Activated CD8-positive, alpha-beta T cell treated with anti-CD3 and anti-CD28 coated beads for 36 hours (primary cell): ENCODE data around the gene POLD2. TPM values are rescaled to one million over a fixed set of nuclear protein-coding genes. Genes with fewer than 3 reads are reported as not detected.

ENCODE experiments used
- ATAC-seq: fragments of 200-7000 bp; cut with Tn5 transposase; one replicate; pipeline ENCODE4 v1.10.0; 2021; ENCODE audit warnings: mild to moderate bottlenecking, moderate library complexity
- CTCF ChIA-PET: fragments of 350-600 bp; sonication (Branson Sonifier 250); formaldehyde crosslinking; loops from one replicate; lab custom pipeline; 2021; ENCODE audit warnings: antibody characterized with exemption; lab: Charles Lee
- POLR2A ChIA-PET: fragments of 350-600 bp; sonication (Branson Sonifier 250); formaldehyde crosslinking; loops from one replicate; lab custom pipeline; 2021; ENCODE audit warnings: antibody characterized with exemption; lab: Charles Lee
- DNase-seq: peaks from one replicate; pipeline ENCODE4 v3.0.0-alpha.2; 2020
- H3K27ac Mint-ChIP-seq: one replicate; pipeline ENCODE4 v1.8.0; 2021; ENCODE audit warnings: mild to moderate bottlenecking, mixed read lengths
- H3K27me3 Mint-ChIP-seq: one replicate; pipeline ENCODE4 v1.8.0; 2021; ENCODE audit warnings: mixed read lengths
- H3K36me3 Mint-ChIP-seq: one replicate; pipeline ENCODE4 v1.8.0; 2021; ENCODE audit warnings: low read depth, mixed read lengths
- H3K4me1 Mint-ChIP-seq: one replicate; pipeline ENCODE4 v1.8.0; 2021; ENCODE audit warnings: low read depth, mixed read lengths
- H3K4me3 Mint-ChIP-seq: one replicate; pipeline ENCODE4 v1.8.0; 2021; ENCODE audit warnings: mild to moderate bottlenecking, moderate library complexity, mixed read lengths
- H3K9me3 Mint-ChIP-seq: one replicate; pipeline ENCODE4 v1.8.0; 2021; ENCODE audit warnings: mixed read lengths
- intact Hi-C: fragments of 100-400 bp; cut with micrococcal nuclease; formaldehyde crosslinking; loops from one replicate; pipeline ENCODE4 v1.10.0; 2022
- total RNA-seq, 2 experiments: library from RNA; stranded (reverse); gene quantifications; one replicate each; pipeline ENCODE4 v1.2.3, GENCODE V29; 2021
- TF ChIP-seq, protein P1 (sequence below): fragments of 200-600 bp; IDR thresholded peaks from one replicate; pipeline ENCODE4 v1.8.0; 2022; ENCODE audit warnings: antibody characterized with exemption, mild to moderate bottlenecking

The POLD2 gene
- total RNA-seq, 2 experiments from 2014 or later, result 243 to 251 TPM

DNA sequence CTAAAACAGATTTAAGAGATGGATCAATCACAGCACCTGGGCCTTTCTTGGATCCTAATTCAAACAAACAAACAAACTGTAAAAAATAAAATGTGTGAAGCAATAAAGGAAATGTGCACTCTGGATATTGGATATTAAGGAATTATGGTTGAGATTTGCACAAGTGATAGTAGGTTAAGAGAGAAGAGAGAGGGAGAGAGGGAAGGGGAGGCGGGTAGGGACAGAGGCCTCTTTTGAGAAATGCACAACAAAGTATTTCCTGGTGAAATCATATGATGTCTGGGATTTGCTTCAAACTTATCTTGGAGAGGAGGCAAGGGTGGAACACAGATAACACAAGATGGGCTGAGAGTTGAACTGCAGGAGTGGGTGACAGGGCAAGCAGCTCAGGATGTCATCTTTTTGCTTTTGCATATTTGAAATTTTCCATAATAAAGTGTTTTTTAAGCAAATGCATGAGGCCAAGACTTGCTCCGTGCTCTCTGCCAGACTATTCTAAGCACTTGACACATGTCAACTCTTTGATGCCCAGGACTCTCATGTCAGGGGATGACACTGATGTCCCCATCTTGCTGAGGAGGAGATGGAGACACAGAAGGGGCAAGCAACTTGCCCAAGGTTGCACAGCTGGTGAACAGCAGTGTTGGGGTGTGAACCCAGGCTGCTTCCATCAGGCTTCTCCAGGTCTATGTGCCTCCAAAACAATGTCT lies 28.3 kb downstream of the POLD2 start:
- POLR2A ChIA-PET, result interaction anchor here (1.6 kb wide), 1 partner anchor 14 kb away, joined by 4 read pairs; no protein-coding TSS in a partner anchor
- Mint-ChIP-seq H3K36me3 (no peaks in the 10 kb centered on the region), H3K4me1 (peaks cover 25% of the 10 kb centered on the region), H3K27ac (no peak overlapping the region), H3K9me3 (no peaks in the 10 kb centered on the region), H3K27me3 (no peaks in the 10 kb centered on the region), H3K4me3 (no peak overlapping the region)
- DNase-seq (no peak), ATAC-seq (no peak)
- TF ChIP-seq, protein P1, sequence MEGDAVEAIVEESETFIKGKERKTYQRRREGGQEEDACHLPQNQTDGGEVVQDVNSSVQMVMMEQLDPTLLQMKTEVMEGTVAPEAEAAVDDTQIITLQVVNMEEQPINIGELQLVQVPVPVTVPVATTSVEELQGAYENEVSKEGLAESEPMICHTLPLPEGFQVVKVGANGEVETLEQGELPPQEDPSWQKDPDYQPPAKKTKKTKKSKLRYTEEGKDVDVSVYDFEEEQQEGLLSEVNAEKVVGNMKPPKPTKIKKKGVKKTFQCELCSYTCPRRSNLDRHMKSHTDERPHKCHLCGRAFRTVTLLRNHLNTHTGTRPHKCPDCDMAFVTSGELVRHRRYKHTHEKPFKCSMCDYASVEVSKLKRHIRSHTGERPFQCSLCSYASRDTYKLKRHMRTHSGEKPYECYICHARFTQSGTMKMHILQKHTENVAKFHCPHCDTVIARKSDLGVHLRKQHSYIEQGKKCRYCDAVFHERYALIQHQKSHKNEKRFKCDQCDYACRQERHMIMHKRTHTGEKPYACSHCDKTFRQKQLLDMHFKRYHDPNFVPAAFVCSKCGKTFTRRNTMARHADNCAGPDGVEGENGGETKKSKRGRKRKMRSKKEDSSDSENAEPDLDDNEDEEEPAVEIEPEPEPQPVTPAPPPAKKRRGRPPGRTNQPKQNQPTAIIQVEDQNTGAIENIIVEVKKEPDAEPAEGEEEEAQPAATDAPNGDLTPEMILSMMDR, result no peak
- CTCF ChIA-PET, result no interaction called here
- intact Hi-C loops, result no loop called here

DNA sequence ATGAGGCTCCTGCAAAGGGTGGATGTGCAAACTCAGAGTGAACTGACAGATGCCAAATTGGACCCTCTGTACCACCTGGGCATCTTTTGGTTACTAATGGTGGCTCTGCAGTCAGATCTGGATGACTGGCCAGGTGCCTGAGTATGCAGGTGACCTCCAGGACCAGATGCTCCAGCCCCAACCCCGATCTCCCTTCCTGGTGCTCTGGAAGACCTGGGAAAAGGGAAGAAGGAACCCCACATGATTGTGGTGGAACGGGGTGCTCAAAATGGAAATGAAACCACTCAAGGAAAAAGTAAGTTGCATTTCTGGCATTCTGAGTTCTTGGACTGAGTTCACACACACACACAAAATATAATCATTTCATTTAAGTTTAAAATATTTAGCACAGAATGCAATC lies 29.0 kb downstream of the POLD2 start:
- Mint-ChIP-seq H3K4me3 (no peak overlapping the region), H3K36me3 (no peaks in the 10 kb centered on the region), H3K27ac (no peak overlapping the region), H3K27me3 (no peaks in the 10 kb centered on the region), H3K9me3 (no peaks in the 10 kb centered on the region), H3K4me1 (peaks cover 22% of the 10 kb centered on the region)
- TF ChIP-seq, protein P1, result no peak
- ChIA-PET POLR2A (no interaction called here), CTCF (no interaction called here)
- intact Hi-C loops, result no loop called here
- ATAC-seq, result no peak
- DNase-seq, result no peak

DNA sequence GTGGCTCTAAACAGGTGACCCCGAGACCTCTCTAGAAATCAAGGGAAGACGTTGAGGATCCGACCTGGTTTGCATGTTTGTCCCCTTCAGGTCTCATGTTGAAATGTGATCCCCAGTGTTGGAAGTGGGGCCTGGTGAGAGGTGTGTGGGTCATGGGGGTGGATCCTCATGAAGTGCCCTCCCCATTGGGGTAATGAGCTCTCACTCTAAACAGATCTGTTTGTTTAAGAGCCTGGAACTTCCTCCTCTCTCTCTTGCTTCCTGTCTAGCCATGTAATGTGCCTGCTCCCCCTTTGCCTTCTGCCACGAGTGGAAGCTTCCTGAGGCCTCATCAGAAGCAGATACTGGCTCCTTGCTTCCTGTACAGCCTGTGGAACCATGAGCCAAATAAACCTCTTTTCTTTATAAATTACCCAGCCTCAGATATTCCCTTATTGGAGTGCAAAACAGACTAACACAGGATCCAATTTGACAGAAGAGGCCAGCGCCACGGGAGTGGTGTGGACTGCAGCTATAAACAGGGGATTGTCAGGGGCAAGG lies 30.2 kb downstream of the POLD2 start:
- Mint-ChIP-seq H3K9me3 (no peaks in the 10 kb centered on the region), H3K27me3 (no peaks in the 10 kb centered on the region), H3K4me3 (no peak overlapping the region), H3K27ac (no peak overlapping the region), H3K4me1 (peaks cover 17% of the 10 kb centered on the region), H3K36me3 (no peaks in the 10 kb centered on the region)
- TF ChIP-seq, protein P1, result no peak
- intact Hi-C loops, result no loop called here
- CTCF ChIA-PET, result no interaction called here
- no peak for DNase-seq
- POLR2A ChIA-PET, result no interaction called here
- no peak for ATAC-seq

DNA sequence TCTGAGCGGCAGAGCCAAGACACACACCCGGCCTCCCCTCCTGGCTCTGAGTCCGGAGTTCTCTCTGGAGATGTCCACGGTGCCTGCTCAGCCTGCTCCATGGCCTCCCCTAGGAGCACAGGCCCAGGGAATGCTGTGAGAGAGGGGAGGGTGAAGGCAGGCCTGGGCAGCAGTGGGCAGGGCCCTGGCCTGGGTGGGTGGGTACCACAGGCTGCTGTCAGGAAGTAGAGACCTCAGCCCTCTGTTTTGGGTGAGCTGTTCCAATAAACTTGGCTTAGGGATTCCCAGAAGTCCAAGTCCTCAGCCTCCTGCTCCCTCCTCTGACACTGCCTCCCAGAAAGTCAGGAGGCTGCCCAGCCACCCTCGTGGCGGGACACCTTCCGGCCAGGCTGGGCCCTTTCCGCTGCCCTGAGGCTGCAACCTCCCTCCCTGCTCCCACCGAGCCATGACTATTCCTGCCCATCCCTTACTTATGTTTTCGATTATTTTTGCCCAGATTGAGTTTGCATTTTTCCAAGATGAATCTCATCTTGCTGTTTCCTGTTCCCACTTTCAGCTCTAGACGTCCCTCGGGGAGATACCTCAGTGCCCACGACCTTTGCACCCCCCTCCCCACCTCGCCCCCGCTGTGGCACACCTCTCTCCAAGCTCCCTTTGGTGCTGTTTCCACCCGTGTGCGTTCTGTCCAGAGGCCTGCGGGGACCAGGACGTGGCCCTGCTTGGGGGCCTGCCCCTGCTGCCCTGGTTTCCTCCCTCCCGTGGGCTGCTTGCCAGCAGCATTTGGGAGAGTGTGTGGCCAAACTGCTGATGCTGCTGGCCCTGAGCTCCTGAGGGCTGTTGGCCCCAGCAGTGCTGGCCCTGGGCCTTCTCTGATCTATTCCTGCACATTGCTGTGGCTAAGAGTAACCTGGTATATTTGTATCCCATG lies 35.2 kb downstream of the POLD2 start:
- no peaks in the 10 kb centered on the region for H3K36me3 Mint-ChIP-seq
- H3K27me3 Mint-ChIP-seq, result no peaks in the 10 kb centered on the region
- ChIA-PET CTCF (no interaction called here), POLR2A (interaction anchor here (0.5 kb wide), 1 partner anchor 941 kb away, joined by 3 read pairs; no protein-coding TSS in a partner anchor)
- intact Hi-C loops, result no loop called here
- no peak for ATAC-seq
- H3K27ac Mint-ChIP-seq, result no peak overlapping the region
- peaks cover 6% of the 10 kb centered on the region for H3K4me1 Mint-ChIP-seq
- TF ChIP-seq, protein P1, result no peak
- H3K4me3 Mint-ChIP-seq, result no peak overlapping the region
- no peak for DNase-seq
- H3K9me3 Mint-ChIP-seq, result no peaks in the 10 kb centered on the region
